HepG2 (cell line): Measurements from ENCODE around the gene ADGRG6. TPM values are rescaled to one million over a fixed set of nuclear protein-coding genes. Genes with fewer than 3 reads are reported as not detected.
A peak's percentile ranks its signal among the peaks of the same experiment; 100 is the strongest.

ENCODE experiments used
- ARID2 ChIP-seq: sonication (generic); formaldehyde crosslinking; IDR thresholded peaks from 2 replicates; pipeline ENCODE4 v1.8.1; 2022; ENCODE audit warnings: mild to moderate bottlenecking, missing genetic modification reagents, borderline replicate concordance
- CENPX ChIP-seq: sonication (generic); formaldehyde crosslinking; IDR thresholded peaks from 2 replicates; pipeline ENCODE4 v1.9.0; 2021; ENCODE audit warnings: mild to moderate bottlenecking, missing genetic modification reagents, moderate library complexity
- CHCHD3 ChIP-seq: sonication (generic); formaldehyde crosslinking; IDR thresholded peaks from 2 replicates; pipeline ENCODE4 v1.8.0; 2022; ENCODE audit warnings: mild to moderate bottlenecking, missing genetic modification reagents, moderate library complexity
- EHMT2 ChIP-seq: fragments of 200-600 bp; sonication (generic); IDR thresholded peaks from 2 replicates; pipeline ENCODE4 v1.7.0; 2017; ENCODE audit warnings: antibody characterized with exemption, low read depth, low read length, borderline replicate concordance
- JARID2 ChIP-seq: sonication (generic); formaldehyde crosslinking; IDR thresholded peaks from 2 replicates; pipeline ENCODE4 v1.8.1; 2023; ENCODE audit warnings: missing genetic modification reagents, inconsistent platforms; ENCODE audit not compliant: insufficient replicate concordance
- MAFK ChIP-seq, 2 experiments: IDR thresholded peaks in 1 of 2; conservative IDR thresholded peaks in 1 of 2; 2 replicates each; pipeline ENCODE4 v1.6.1; 2011; ENCODE audit warnings: improper control_type of control experiment in 2 of 2, low read length in 2 of 2
- NCOR1 ChIP-seq: fragments of 200-600 bp; sonication (generic); IDR thresholded peaks from 2 replicates; pipeline ENCODE4 v1.7.0; 2017; ENCODE audit warnings: antibody characterized with exemption, low read length, borderline replicate concordance
- PTBP1 ChIP-seq: fragments of 200-400 bp; formaldehyde crosslinking; IDR thresholded peaks from 2 replicates; pipeline ENCODE4 v1.6.1; 2018; ENCODE audit warnings: low read length, low read depth; ENCODE audit not compliant: poor library complexity, severe bottlenecking
- SCMH1 ChIP-seq: sonication (generic); formaldehyde crosslinking; IDR thresholded peaks from 2 replicates; pipeline ENCODE4 v1.9.0; 2021; ENCODE audit warnings: missing genetic modification reagents, mild to moderate bottlenecking, borderline replicate concordance
- SP1 ChIP-seq, 2 experiments: fragments of 450-650 bp in 1 of 2; sonication (generic) in 1 of 2; formaldehyde crosslinking in 1 of 2; IDR thresholded peaks; 2 replicates each; pipeline versions ENCODE4 v1.4.0 to v1.6.1; 2016 to 2020; ENCODE audit warnings: missing genetic modification reagents in 1 of 2
- TFDP1 ChIP-seq: IDR thresholded peaks from 2 replicates; pipeline ENCODE4 v1.6.1; 2016; ENCODE audit warnings: missing compliant biosample characterization, missing genetic modification reagents, borderline replicate concordance
- TSC22D2 ChIP-seq: sonication (generic); formaldehyde crosslinking; IDR thresholded peaks from 2 replicates; pipeline ENCODE4 v1.5.1; 2020; ENCODE audit warnings: missing genetic modification reagents, mild to moderate bottlenecking, borderline replicate concordance
- ZBTB7A ChIP-seq: sonication (generic); formaldehyde crosslinking; IDR thresholded peaks from 2 replicates; pipeline ENCODE4 v1.8.0; 2022; ENCODE audit warnings: mild to moderate bottlenecking, missing genetic modification reagents
- ZNF180 ChIP-seq: sonication (generic); formaldehyde crosslinking; IDR thresholded peaks from 2 replicates; pipeline ENCODE4 v1.4.0; 2020; ENCODE audit warnings: low read depth, missing genetic modification reagents, borderline replicate concordance
- ZNF230 ChIP-seq: sonication (generic); formaldehyde crosslinking; IDR thresholded peaks from 2 replicates; pipeline ENCODE4 v1.4.0; 2020; ENCODE audit warnings: mild to moderate bottlenecking, missing genetic modification reagents
- ZNF33B ChIP-seq: sonication (generic); formaldehyde crosslinking; IDR thresholded peaks from 2 replicates; pipeline ENCODE4 v1.5.1; 2020; ENCODE audit warnings: mild to moderate bottlenecking, missing genetic modification reagents
- ZNF530 ChIP-seq: sonication (generic); formaldehyde crosslinking; IDR thresholded peaks from 2 replicates; pipeline ENCODE4 v1.5.0; 2020; ENCODE audit warnings: low read depth, mild to moderate bottlenecking, missing genetic modification reagents
- ZNF543 ChIP-seq: sonication (generic); formaldehyde crosslinking; IDR thresholded peaks from 2 replicates; pipeline ENCODE4 v1.4.0; 2020; ENCODE audit warnings: mild to moderate bottlenecking, missing genetic modification reagents
- ZNF704 ChIP-seq: sonication (generic); formaldehyde crosslinking; IDR thresholded peaks from 2 replicates; pipeline ENCODE4 v1.8.1; 2023; ENCODE audit warnings: mild to moderate bottlenecking, inconsistent platforms, moderate library complexity, missing genetic modification reagents, borderline replicate concordance
- ZNF839 ChIP-seq: sonication (generic); formaldehyde crosslinking; IDR thresholded peaks from 2 replicates; pipeline ENCODE4 v1.4.0; 2020; ENCODE audit warnings: missing genetic modification reagents, mild to moderate bottlenecking, borderline replicate concordance
- polyA plus RNA-seq, 8 experiments: library from polyadenylated mRNA; depleted of rRNA in 3 of 8; stranded (reverse) in 7 of 8; unstranded in 1 of 8; fragments of >200 nt; fragmentation: Illumina TruSeq in 4 of 8; extraction: Trizol in 4 of 8; gene quantifications; 2 replicates each; pipeline versions ENCODE4 v1.2.1 to v1.2.3, GENCODE V29; 2011 to 2016; ENCODE audit warnings: low read depth in 4 of 8, missing spikeins in 1 of 8, mixed read lengths in 1 of 8; ENCODE audit not compliant: insufficient read depth in 1 of 8
- total RNA-seq, 5 experiments: library from RNA; depleted of rRNA; stranded (reverse); fragments of >200 nt; fragmentation: Illumina TruSeq; extraction: Trizol; gene quantifications; 2 replicates each; pipeline ENCODE4 v1.2.3, GENCODE V29; 2016; ENCODE audit warnings: low read depth in 1 of 5
- TF ChIP-seq, protein P1 (sequence below): sonication (generic); formaldehyde crosslinking; IDR thresholded peaks from 2 replicates; pipeline ENCODE4 v1.9.0; 2021; ENCODE audit warnings: missing genetic modification reagents, mild to moderate bottlenecking, borderline replicate concordance

Gene ADGRG6
- total and polyA plus RNA-seq, 2 of the 13 experiments (the other 11 are each of a cell fraction or from before 2014, with no cell fraction given), result 129 to 249 TPM

DNA sequence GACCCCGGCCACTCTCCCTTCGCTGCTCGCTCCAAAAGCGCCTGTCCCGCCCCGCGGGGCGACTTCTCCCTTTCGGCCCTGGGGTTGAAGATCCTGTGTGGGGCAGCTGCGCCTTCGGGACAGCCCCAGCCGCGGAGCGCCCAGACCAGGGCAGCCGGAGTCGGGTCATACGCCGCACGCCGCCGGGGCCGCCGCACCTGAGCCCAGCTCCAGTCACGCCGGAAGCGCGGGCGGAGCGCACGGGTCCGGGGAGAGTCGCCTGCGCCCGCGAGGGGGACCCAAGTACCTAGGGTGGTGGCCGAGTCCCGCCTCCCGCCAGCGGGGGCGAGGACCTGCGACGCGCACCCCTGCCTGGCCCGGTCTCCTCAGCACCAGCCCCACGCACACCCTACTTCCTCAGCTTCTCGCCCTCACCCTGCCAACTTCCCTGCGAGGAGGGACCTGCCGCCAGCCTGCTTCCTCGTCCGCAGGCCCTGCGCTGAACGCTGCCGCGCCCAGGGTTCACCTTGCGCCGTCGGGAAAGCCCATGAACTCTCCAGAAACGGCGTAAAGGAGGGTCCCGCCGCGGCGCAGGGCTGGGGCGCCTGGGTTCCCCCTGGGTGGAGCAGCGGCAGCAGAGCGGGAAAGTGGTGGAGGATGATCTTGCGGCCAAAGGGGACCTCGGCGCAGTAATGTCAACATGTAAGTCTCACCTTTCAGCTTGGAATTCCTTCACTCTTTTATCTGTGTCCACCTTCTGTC is at the start of gene ADGRG6 (continued):
- TF ChIP-seq ZNF839 (CRISPR knock-in tag) (peak; percentile 71; the same call in 1 of the 2 replicates), ZNF543 (peak; percentile 76), ZNF530 (CRISPR knock-in tag) (no peak; the same call in 1 of the 2 replicates), NCOR1 (0 out of 2 replicates have a peak, but pooled peaks have one; percentile 29), CHCHD3 (CRISPR knock-in tag) (no peak), MAFK (conservative IDR thresholded peaks at IDR 0.05 in 1 of 2, IDR thresholded peaks at IDR 0.05 in 1 of 2; ENCODE audit: low read length in 2 of 2) (no peak), ZNF704 (0 out of 2 replicates have a peak, but pooled peaks have one; percentile 92), PTBP1 (no peak), TFDP1 (peak; percentile 88), CENPX (CRISPR knock-in tag) (no peak), EHMT2 (no peak), ARID2 (peak; percentile 71; the same call in 1 of the 2 replicates), ZNF180 (CRISPR knock-in tag) (peak; percentile 82; the same call in 1 of the 2 replicates), TSC22D2 (CRISPR knock-in tag) (peak; percentile 96), ZBTB7A (CRISPR knock-in tag) (peak; percentile 96), ZNF33B (CRISPR knock-in tag) (peak; percentile 96), JARID2 (CRISPR knock-in tag) (peak; percentile 70), ZNF230 (peak; percentile 71), SCMH1 (no peak), SP1 (IDR thresholded peaks at IDR 0.05) (no peak), SP1 (CRISPR knock-in tag; IDR thresholded peaks at IDR 0.05) (peak; percentile 42; the same call in 1 of the 2 replicates)
- TF ChIP-seq, protein P1, sequence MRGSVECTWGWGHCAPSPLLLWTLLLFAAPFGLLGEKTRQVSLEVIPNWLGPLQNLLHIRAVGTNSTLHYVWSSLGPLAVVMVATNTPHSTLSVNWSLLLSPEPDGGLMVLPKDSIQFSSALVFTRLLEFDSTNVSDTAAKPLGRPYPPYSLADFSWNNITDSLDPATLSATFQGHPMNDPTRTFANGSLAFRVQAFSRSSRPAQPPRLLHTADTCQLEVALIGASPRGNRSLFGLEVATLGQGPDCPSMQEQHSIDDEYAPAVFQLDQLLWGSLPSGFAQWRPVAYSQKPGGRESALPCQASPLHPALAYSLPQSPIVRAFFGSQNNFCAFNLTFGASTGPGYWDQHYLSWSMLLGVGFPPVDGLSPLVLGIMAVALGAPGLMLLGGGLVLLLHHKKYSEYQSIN (CRISPR knock-in tag), result no peak
